ENCODE measurements around the gene HHIPL2.

HHIPL2 gene

GRCh38 chr1:222589462-222590302 is 41.8 kb upstream of the HHIPL2 start, which contains the start of gene TAF1A:
Gene TAF1A, minus strand, starts transcription at chr1:222589933.
- ATAC-seq: peak; percentile 98

GRCh38 chr1:222588135-222588534 is 40.2 kb upstream of the HHIPL2 start:
- ATAC-seq: no peak
- TF ChIP-seq CREB5 (CRISPR knock-in tag; IDR thresholded peaks at IDR 0.05; ENCODE audit: low read depth) (no peak), CSRNP3 (CRISPR knock-in tag; IDR thresholded peaks at IDR 0.05) (no peak), BACH2 (CRISPR knock-in tag; IDR thresholded peaks at IDR 0.05; ENCODE audit: borderline replicate concordance) (no peak), ZNF8 (CRISPR knock-in tag; IDR thresholded peaks at IDR 0.05) (no peak), GLIS3 (CRISPR knock-in tag; IDR thresholded peaks at IDR 0.05) (no peak), SNAI2 (CRISPR knock-in tag; IDR thresholded peaks at IDR 0.05) (no peak), TSHZ2 (CRISPR knock-in tag; IDR thresholded peaks at IDR 0.05) (no peak), ISL1 (CRISPR knock-in tag; IDR thresholded peaks at IDR 0.05) (no peak), POU6F1 (CRISPR knock-in tag; IDR thresholded peaks at IDR 0.05; ENCODE audit: borderline replicate concordance, low read depth) (no peak), CSDC2 (CRISPR knock-in tag; IDR thresholded peaks at IDR 0.05) (no peak)

More at GRCh38 chr1:222589462-222590302, 41.8 kb upstream of the HHIPL2 start, which contains the start of gene TAF1A:
- TF ChIP-seq ARNTL (CRISPR knock-in tag; IDR thresholded peaks at IDR 0.05; ENCODE audit: borderline replicate concordance, low read depth): no peak
- TF ChIP-seq ZC3H10 (CRISPR knock-in tag; IDR thresholded peaks at IDR 0.05): no peak
- no peak for TF ChIP-seq PPARA (CRISPR knock-in tag; IDR thresholded peaks at IDR 0.05; ENCODE audit: borderline replicate concordance)
- TF ChIP-seq BACH2 (CRISPR knock-in tag; IDR thresholded peaks at IDR 0.05; ENCODE audit: borderline replicate concordance): no peak
- no peak for TF ChIP-seq TOX (CRISPR knock-in tag; IDR thresholded peaks at IDR 0.05; ENCODE audit: borderline replicate concordance)
- TF ChIP-seq TSHZ2 (CRISPR knock-in tag; IDR thresholded peaks at IDR 0.05): no peak
- TF ChIP-seq ZFP3 (CRISPR knock-in tag; IDR thresholded peaks at IDR 0.05): no peak
- no peak for TF ChIP-seq CSDC2 (CRISPR knock-in tag; IDR thresholded peaks at IDR 0.05)
- TF ChIP-seq ZFP30 (CRISPR knock-in tag; IDR thresholded peaks at IDR 0.05): no peak

GRCh38 chr1:222586842-222587241 is 38.9 kb upstream of the HHIPL2 start:
- ATAC-seq: no peak
- no peak for TF ChIP-seq TOX (CRISPR knock-in tag; IDR thresholded peaks at IDR 0.05; ENCODE audit: borderline replicate concordance)
- TF ChIP-seq ARNTL (CRISPR knock-in tag; IDR thresholded peaks at IDR 0.05; ENCODE audit: borderline replicate concordance, low read depth): no peak
- TF ChIP-seq TSHZ2 (CRISPR knock-in tag; IDR thresholded peaks at IDR 0.05): no peak
- TF ChIP-seq ZFP30 (CRISPR knock-in tag; IDR thresholded peaks at IDR 0.05): no peak
- TF ChIP-seq RARB (CRISPR knock-in tag; IDR thresholded peaks at IDR 0.05): no peak
- TF ChIP-seq CREB5 (CRISPR knock-in tag; IDR thresholded peaks at IDR 0.05; ENCODE audit: low read depth): no peak
- no peak for TF ChIP-seq ZFP3 (CRISPR knock-in tag; IDR thresholded peaks at IDR 0.05)
- no peak for TF ChIP-seq ISL1 (CRISPR knock-in tag; IDR thresholded peaks at IDR 0.05)
- TF ChIP-seq ZNF70 (CRISPR knock-in tag; IDR thresholded peaks at IDR 0.05): no peak
- no peak for TF ChIP-seq TCF4 (CRISPR knock-in tag; IDR thresholded peaks at IDR 0.05; ENCODE audit: borderline replicate concordance)
- no peak for TF ChIP-seq ZC3H10 (CRISPR knock-in tag; IDR thresholded peaks at IDR 0.05)
- TF ChIP-seq CSDC2 (CRISPR knock-in tag; IDR thresholded peaks at IDR 0.05): no peak
- TF ChIP-seq ZNF565 (CRISPR knock-in tag; conservative IDR thresholded peaks at IDR 0.05; ENCODE audit: low read depth): no peak

All from SK-N-SH treated with all-trans-retinoic acid at 6 μM for 48 hours (cell line).